H1 (cell line): ENCODE data around the gene GOLGA7B. TPM values are rescaled to one million over a fixed set of nuclear protein-coding genes. Genes with fewer than 3 reads are reported as not detected.

ENCODE experiments used
- CTCF ChIA-PET: fragments of 300-600 bp; sonication (Branson Sonifier 250); formaldehyde crosslinking; loops from one replicate; lab custom pipeline; 2021; ENCODE audit not compliant: partially characterized antibody; lab: Charles Lee
- POLR2A ChIA-PET: fragments of 300-600 bp; sonication (Branson Sonifier 250); formaldehyde crosslinking; loops from one replicate; lab custom pipeline; 2021; ENCODE audit warnings: inconsistent platforms; ENCODE audit not compliant: partially characterized antibody; lab: Charles Lee
- DNase-seq, 2 experiments: peaks; one replicate each; pipeline versions ENCODE4 v3.0.0 to v3.0.0-alpha.2; 2010 to 2022; ENCODE audit warnings: low spot score in 2 of 2, low read depth in 1 of 2, mixed read lengths in 1 of 2
- FAIRE-seq: peaks from 2 replicates; lab custom pipeline; 2011; peaks lifted over from hg19 to GRCh38; lab: Jason Lieb, UNC
- H2AFZ ChIP-seq: 2 replicates; pipeline ENCODE4 v1.8.1; 2012; ENCODE audit warnings: low read length, inconsistent platforms
- H2AK5ac ChIP-seq: 2 replicates; pipeline ENCODE4 v1.6.1; 2013; ENCODE audit warnings: low read depth, low read length
- H2BK120ac ChIP-seq: replicated peaks from 2 replicates; pipeline ENCODE3; 2013; ENCODE audit warnings: low read depth, low read length, inconsistent platforms
- H2BK12ac ChIP-seq: 2 replicates; pipeline ENCODE4 v1.6.1; 2013; ENCODE audit warnings: low read depth, low read length
- H2BK15ac ChIP-seq: 2 replicates; pipeline ENCODE4 v1.6.1; 2013; ENCODE audit warnings: low read length
- H2BK20ac ChIP-seq: 2 replicates; pipeline ENCODE4 v1.6.1; 2013; ENCODE audit warnings: low read length
- H2BK5ac ChIP-seq: 2 replicates; pipeline ENCODE4 v1.6.1; 2013; ENCODE audit warnings: low read depth, low read length
- H3K14ac ChIP-seq: 2 replicates; pipeline ENCODE4 v1.6.1; 2013; ENCODE audit warnings: inconsistent platforms; ENCODE audit not compliant: insufficient read length
- H3K18ac ChIP-seq: 2 replicates; pipeline ENCODE4 v1.6.1; 2013; ENCODE audit warnings: low read length; ENCODE audit errors: extremely low read depth
- H3K23ac ChIP-seq: 2 replicates; pipeline ENCODE4 v1.6.1; 2013; ENCODE audit warnings: inconsistent platforms; ENCODE audit not compliant: insufficient read length
- H3K23me2 ChIP-seq: 2 replicates; pipeline ENCODE4 v1.6.1; 2013; ENCODE audit warnings: low read depth, low read length
- H3K27ac ChIP-seq: 2 replicates; pipeline ENCODE4 v1.6.1; 2011; ENCODE audit warnings: low read depth, low read length, inconsistent platforms
- H3K27me3 ChIP-seq, 4 experiments: replicated peaks in 1 of 4; 1 replicate in 1 of 4; 2 replicates in 3 of 4; pipeline versions ENCODE4 v1.6.1 to v1.8.1; 2011 to 2013; ENCODE audit warnings: low read length in 3 of 4, mild to moderate bottlenecking in 3 of 4, inconsistent platforms in 2 of 4, mixed read lengths in 2 of 4, moderate library complexity in 1 of 4; ENCODE audit not compliant: control insufficient read depth in 3 of 4, insufficient read depth in 3 of 4; ENCODE audit errors: extremely low read depth in 1 of 4
- H3K36me3 ChIP-seq, 4 experiments: 2 replicates each; pipeline versions ENCODE4 v1.6.1 to v1.8.1; 2011 to 2013; ENCODE audit warnings: mild to moderate bottlenecking in 4 of 4, low read length in 3 of 4, moderate library complexity in 2 of 4, control low read depth in 1 of 4, inconsistent platforms in 1 of 4; ENCODE audit not compliant: insufficient read depth in 4 of 4, control insufficient read depth in 2 of 4
- H3K4ac ChIP-seq: replicated peaks from 2 replicates; pipeline ENCODE3; 2013; ENCODE audit warnings: low read length, low read depth, mixed read lengths, inconsistent platforms; ENCODE audit not compliant: insufficient read length
- H3K4me1 ChIP-seq, 4 experiments: replicated peaks in 1 of 4; 1 replicate in 1 of 4; 2 replicates in 3 of 4; pipeline versions ENCODE4 v1.6.1 to v1.8.1; 2011 to 2013; ENCODE audit warnings: low read length in 3 of 4, inconsistent platforms in 2 of 4, mixed read lengths in 1 of 4; ENCODE audit not compliant: insufficient read depth in 4 of 4, control insufficient read depth in 3 of 4
- H3K4me2 ChIP-seq, 2 experiments: 2 replicates each; pipeline versions ENCODE4 v1.6.1 to v1.8.1; 2011 to 2013; ENCODE audit warnings: low read depth in 2 of 2, low read length in 2 of 2, control low read depth in 1 of 2, inconsistent platforms in 1 of 2, mild to moderate bottlenecking in 1 of 2; ENCODE audit not compliant: insufficient read depth in 1 of 2
- H3K4me3 ChIP-seq, 4 experiments: fragments of 200-600, 300-600 bp in 1 of 4; sonication (generic), shearing (Covaris generic), sonication (Bioruptor Twin) in 1 of 4; 2 replicates each; pipeline versions ENCODE4 v1.5.1 to v1.8.1; 2011 to 2016; ENCODE audit warnings: low read length in 4 of 4, low read depth in 3 of 4, control low read depth in 2 of 4, inconsistent platforms in 2 of 4, mild to moderate bottlenecking in 2 of 4, mixed read lengths in 1 of 4, moderate library complexity in 1 of 4; ENCODE audit not compliant: insufficient read depth in 2 of 4; ENCODE audit errors: extremely low read depth in 1 of 4
- H3K56ac ChIP-seq: replicated peaks from 2 replicates; pipeline ENCODE3; 2013; ENCODE audit warnings: low read depth, mild to moderate bottlenecking, mixed read lengths, low read length, inconsistent platforms; ENCODE audit not compliant: insufficient read length
- H3K79me1 ChIP-seq: 2 replicates; pipeline ENCODE4 v1.6.1; 2013; ENCODE audit warnings: low read depth, low read length, control low read depth
- H3K79me2 ChIP-seq, 2 experiments: 2 replicates each; pipeline versions ENCODE4 v1.6.1 to v1.8.1; 2012 to 2013; ENCODE audit warnings: low read length in 2 of 2, mild to moderate bottlenecking in 2 of 2, inconsistent platforms in 1 of 2; ENCODE audit not compliant: insufficient read depth in 2 of 2, control insufficient read depth in 1 of 2
- H3K9ac ChIP-seq, 4 experiments: replicated peaks in 1 of 4; 1 replicate in 1 of 4; 2 replicates in 3 of 4; pipeline versions ENCODE4 v1.6.1 to v1.8.1; 2011 to 2013; ENCODE audit warnings: low read depth in 3 of 4, low read length in 3 of 4, control low read depth in 2 of 4, mild to moderate bottlenecking in 2 of 4, moderate library complexity in 2 of 4, inconsistent platforms in 1 of 4; ENCODE audit errors: extremely low read depth in 1 of 4
- H3K9me3 ChIP-seq, 2 experiments: 2 replicates each; pipeline versions ENCODE4 v1.6.1 to v1.8.1; 2012 to 2013; ENCODE audit warnings: mild to moderate bottlenecking in 2 of 2, moderate library complexity in 2 of 2, control low read depth in 1 of 2, inconsistent platforms in 1 of 2, low read depth in 1 of 2, low read length in 1 of 2, mixed read lengths in 1 of 2; ENCODE audit not compliant: insufficient read depth in 2 of 2
- H4K20me1 ChIP-seq, 2 experiments: replicated peaks in 1 of 2; 2 replicates each; pipeline versions ENCODE3 to v1.8.1; 2011 to 2013; ENCODE audit warnings: inconsistent platforms in 2 of 2, low read length in 2 of 2, mild to moderate bottlenecking in 1 of 2; ENCODE audit not compliant: insufficient read depth in 2 of 2, control insufficient read depth in 1 of 2
- H4K5ac ChIP-seq: 2 replicates; pipeline ENCODE4 v1.6.1; 2013; ENCODE audit warnings: low read length, low read depth, mixed read lengths, inconsistent platforms; ENCODE audit not compliant: insufficient read length
- H4K8ac ChIP-seq: 2 replicates; pipeline ENCODE4 v1.8.0; 2013; ENCODE audit warnings: mild to moderate bottlenecking, moderate library complexity, low read length, inconsistent platforms; ENCODE audit not compliant: insufficient read depth; ENCODE audit errors: extremely low read depth
- H4K91ac ChIP-seq: replicated peaks from 2 replicates; pipeline ENCODE3; 2013; ENCODE audit warnings: low read length, mixed read lengths, inconsistent platforms; ENCODE audit not compliant: insufficient read length
- CEBPB ChIP-seq: IDR thresholded peaks from 2 replicates; pipeline ENCODE4 v1.6.1; 2012; ENCODE audit warnings: low read depth, low read length
- JUN ChIP-seq: IDR thresholded peaks from 2 replicates; pipeline ENCODE4 v1.6.1; 2011; ENCODE audit warnings: low read depth, mild to moderate bottlenecking, improper control_type of control experiment, low read length
- KDM5A ChIP-seq: fragments of 200-600 bp; IDR thresholded peaks from 2 replicates; pipeline ENCODE4 v1.7.1; 2012; ENCODE audit warnings: mild to moderate bottlenecking, low read length, inconsistent platforms, mixed read lengths
- RFX5 ChIP-seq: IDR thresholded peaks from 2 replicates; pipeline ENCODE4 v1.6.1; 2011; ENCODE audit warnings: low read depth, low read length, improper control_type of control experiment, borderline replicate concordance
- RNF2 ChIP-seq: fragments of 200-900, 300-1000 bp; sonication (generic); IDR thresholded peaks from 2 replicates; pipeline ENCODE4 v1.7.1; 2016; ENCODE audit warnings: borderline replicate concordance, low read depth, mild to moderate bottlenecking, antibody characterized with exemption, low read length; ENCODE audit not compliant: poor library complexity, severe bottlenecking; ENCODE audit errors: missing control alignments
- TCF12 ChIP-seq: IDR thresholded peaks from 2 replicates; pipeline ENCODE4 v1.6.1; 2011; ENCODE audit warnings: low read depth, mild to moderate bottlenecking, low read length
- WGBS, 2 experiments: shearing (Covaris generic) in 1 of 2; methylation state at CpG; one replicate each; pipeline versions ENCODE4 v1.1.6 to v1.1.7; 2013 to 2015; ENCODE audit warnings: low lambda C conversion rate in 2 of 2, mixed read lengths in 2 of 2, inconsistent platforms in 1 of 2, low coverage in 1 of 2, missing lambda C conversion rate in 1 of 2; ENCODE audit not compliant: insufficient replicate concordance in 2 of 2, insufficient coverage in 1 of 2, insufficient read length in 1 of 2; ENCODE audit errors: extremely low coverage in 1 of 2, missing lambda C conversion rate in 1 of 2; 5-methylcytosine and 5-hydroxymethylcytosine counted together
- polyA plus RNA-seq, 7 experiments: library from polyadenylated mRNA; depleted of rRNA in 3 of 7; stranded (reverse) in 5 of 7; unstranded in 2 of 7; fragments of >200 nt in 5 of 7; fragments of 200-250 nt in 2 of 7; gene quantifications; 1 replicate in 5 of 7; 2 replicates in 1 of 7; 4 replicates in 1 of 7; pipeline versions ENCODE4 v1.2.1 to v1.2.3, GENCODE V29; 2011 to 2013; ENCODE audit warnings: missing spikeins in 2 of 7, mixed read lengths in 2 of 7
- total RNA-seq: library from RNA; stranded (reverse); fragmentation: NEBNext Ultra II Directional; extraction: Animal tissue kit (Norgen Biotek cat#: 25700); gene quantifications from 2 replicates; pipeline ENCODE4 v1.2.1, GENCODE V29; 2021
- TF ChIP-seq, protein P1 (sequence below): IDR thresholded peaks from 2 replicates; pipeline ENCODE4 v1.6.1; 2012; ENCODE audit warnings: inconsistent platforms

GOLGA7B gene
- total and polyA plus RNA-seq, 2 of the 8 experiments (the other 6 are each of a cell fraction or from before 2014, with no cell fraction given) = 0.04 to 0.14 TPM

DNA sequence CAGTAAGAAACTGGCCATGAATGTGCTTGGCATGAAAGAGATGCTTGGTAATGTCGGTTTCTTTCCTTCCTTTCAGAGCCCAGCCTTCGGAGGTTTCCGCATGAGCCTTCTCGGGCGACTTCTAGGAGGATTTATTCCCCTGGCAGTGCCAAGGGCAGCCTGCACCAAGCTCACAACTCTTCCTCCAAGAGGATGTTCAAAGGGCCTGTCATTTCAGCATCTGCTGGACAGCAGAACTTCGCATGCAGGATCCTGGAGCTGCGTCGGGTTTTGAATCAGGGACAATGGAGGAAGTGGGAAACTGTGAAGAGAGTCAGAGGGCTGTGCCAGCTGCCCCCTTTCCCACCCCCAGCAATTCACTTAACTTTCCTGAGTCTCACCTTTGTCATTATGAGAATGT lies 21.3 kb downstream of the GOLGA7B start:
- DNase-seq = no peak

More for the DNA sequence above, 21.3 kb downstream of the GOLGA7B start:
- H2BK15ac ChIP-seq = no peak overlapping the region
- no peaks in the 10 kb centered on the region for H3K79me2 ChIP-seq
- no peaks in the 10 kb centered on the region for H3K9me3 ChIP-seq
- no peak overlapping the region for H3K27ac ChIP-seq
- peaks cover 4 to 24% (median 10%) of the 10 kb centered on the region in 4 experiments for H3K4me1 ChIP-seq
- no peak overlapping the region for H3K9ac ChIP-seq
- H2BK20ac ChIP-seq = no peak overlapping the region
- no peak overlapping the region for H3K4me3 ChIP-seq
- H3K4ac ChIP-seq = no peak overlapping the region
- no peak overlapping the region for H2BK12ac ChIP-seq
- H3K18ac ChIP-seq = no peak overlapping the region
- no peaks in the 10 kb centered on the region for H3K27me3 ChIP-seq
- no peak overlapping the region for H3K56ac ChIP-seq
- no peak overlapping the region for H4K8ac ChIP-seq
- H2AFZ ChIP-seq = no peak overlapping the region
- H3K79me1 ChIP-seq = no peaks in the 10 kb centered on the region
- TF ChIP-seq RFX5 = no peak
- TF ChIP-seq KDM5A = no peak
- TF ChIP-seq, protein P1, sequence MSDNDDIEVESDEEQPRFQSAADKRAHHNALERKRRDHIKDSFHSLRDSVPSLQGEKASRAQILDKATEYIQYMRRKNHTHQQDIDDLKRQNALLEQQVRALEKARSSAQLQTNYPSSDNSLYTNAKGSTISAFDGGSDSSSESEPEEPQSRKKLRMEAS = no peak
- TF ChIP-seq JUN = no peak
- no peak for TF ChIP-seq RNF2
- no peak for TF ChIP-seq CEBPB
- no peak for TF ChIP-seq TCF12
- TF ChIP-seq, all 59 proteins: peak for 0
- ChIA-PET CTCF (interaction anchor here (0.7 to 14.5 kb wide), 10 partner anchors 9 to 172 kb away, joined by 3 to 236 read pairs (median 8); no protein-coding TSS in a partner anchor), POLR2A (no interaction called here)
- H2BK5ac ChIP-seq = no peak overlapping the region
- H2BK120ac ChIP-seq = no peak overlapping the region
- H3K14ac ChIP-seq = no peak overlapping the region
- H3K23ac ChIP-seq = no peak overlapping the region
- no peak overlapping the region for H2AK5ac ChIP-seq
- H3K4me2 ChIP-seq = no peak overlapping the region
- 82% methylated on average over 8 of the region's 8 CpGs; no CpG with 5 or more reads in 1 of the 2 experiments for WGBS, 2 experiments
- no peak for FAIRE-seq
- H4K5ac ChIP-seq = no peak overlapping the region
- no peak overlapping the region for H4K91ac ChIP-seq
- 0 out of 2 replicates have a peak, but pooled peaks cover 1% of the 10 kb centered on the region for H3K23me2 ChIP-seq
- H4K20me1 ChIP-seq = no peaks in the 10 kb centered on the region
- no peaks in the 10 kb centered on the region for H3K36me3 ChIP-seq
